Glutamatergic neuron (in vitro differentiated cells): Measurements from ENCODE around the gene RPTOR. TPM values are rescaled to one million over a fixed set of nuclear protein-coding genes. Genes with fewer than 3 reads are reported as not detected.

ENCODE experiments used
- DNase-seq: peaks from one replicate; pipeline ENCODE4 v3.0.0; 2022
- H3K27ac Mint-ChIP-seq: one replicate; pipeline ENCODE4 v1.8.0; 2020; ENCODE audit warnings: mild to moderate bottlenecking, mixed read lengths, inconsistent platforms; ENCODE audit not compliant: unreplicated experiment
- H3K27me3 Mint-ChIP-seq: one replicate; pipeline ENCODE4 v1.8.0; 2020; ENCODE audit warnings: mild to moderate bottlenecking, moderate library complexity, mixed read lengths, inconsistent platforms; ENCODE audit not compliant: unreplicated experiment
- H3K36me3 Mint-ChIP-seq: one replicate; pipeline ENCODE4 v1.8.0; 2020; ENCODE audit warnings: mild to moderate bottlenecking, mixed read lengths, inconsistent platforms; ENCODE audit not compliant: unreplicated experiment
- H3K4me1 Mint-ChIP-seq: one replicate; pipeline ENCODE4 v1.8.0; 2020; ENCODE audit warnings: mild to moderate bottlenecking, low read depth, mixed read lengths, inconsistent platforms; ENCODE audit not compliant: unreplicated experiment
- H3K4me3 Mint-ChIP-seq: one replicate; pipeline ENCODE4 v1.8.0; 2020; ENCODE audit warnings: mild to moderate bottlenecking, mixed read lengths, inconsistent platforms; ENCODE audit not compliant: unreplicated experiment
- H3K9me3 Mint-ChIP-seq: one replicate; pipeline ENCODE4 v1.8.0; 2020; ENCODE audit warnings: mild to moderate bottlenecking, moderate library complexity, mixed read lengths, inconsistent platforms; ENCODE audit not compliant: unreplicated experiment
- CTCF ChIP-seq: fragments of 200-600 bp; sonication (generic); IDR thresholded peaks from one replicate; pipeline ENCODE4 v1.5.0; 2021; ENCODE audit not compliant: partially characterized antibody, unreplicated experiment
- total RNA-seq: library from RNA; stranded (reverse); fragmentation: NEBNext Ultra II Directional; extraction: Animal tissue kit (Norgen Biotek cat#: 25700); gene quantifications from one replicate; pipeline ENCODE4 v1.2.1, GENCODE V29; 2021; ENCODE audit not compliant: unreplicated experiment

Gene RPTOR
- total RNA-seq, 1 donor from 2014 or later, result 39.8 TPM

GRCh38 chr17:80969030-80969673 lies 424.5 kb downstream of the RPTOR start:
- Mint-ChIP-seq H3K27me3 (peaks cover 4% of the 10 kb centered on the region), H3K27ac (no peak overlapping the region), H3K4me1 (peaks cover 2% of the 10 kb centered on the region), H3K9me3 (peaks cover 9% of the 10 kb centered on the region), H3K36me3 (no peaks in the 10 kb centered on the region), H3K4me3 (no peak overlapping the region)
- peak; percentile 12 for DNase-seq
- no peak for TF ChIP-seq CTCF

GRCh38 chr17:80969674-80970043 lies 425.0 kb downstream of the RPTOR start:
- Mint-ChIP-seq H3K27me3 (peaks cover 7% of the 10 kb centered on the region), H3K36me3 (no peaks in the 10 kb centered on the region), H3K4me1 (peaks cover 2% of the 10 kb centered on the region), H3K4me3 (no peak overlapping the region), H3K27ac (no peak overlapping the region), H3K9me3 (peaks cover 9% of the 10 kb centered on the region)
- no peak for TF ChIP-seq CTCF
- DNase-seq, result peak; percentile 11

- Mint-ChIP-seq H3K4me3 (no peak overlapping the region), H3K4me1 (peaks cover 2% of the 10 kb centered on the region), H3K36me3 (no peaks in the 10 kb centered on the region), H3K27ac (no peak overlapping the region), H3K27me3 (peaks cover 9% of the 10 kb centered on the region), H3K9me3 (peaks cover 9% of the 10 kb centered on the region)
- TF ChIP-seq CTCF, result peak; percentile 24
- DNase-seq, result peak; percentile 62
Observed at GRCh38 chr17:80970044-80970761, 425.6 kb downstream of the RPTOR start.

GRCh38 chr17:80970762-80971703 lies 426.4 kb downstream of the RPTOR start:
- Mint-ChIP-seq H3K27me3 (peaks cover 9% of the 10 kb centered on the region), H3K4me3 (no peak overlapping the region), H3K36me3 (no peaks in the 10 kb centered on the region), H3K27ac (no peak overlapping the region), H3K9me3 (peaks cover 6% of the 10 kb centered on the region), H3K4me1 (peaks cover 2% of the 10 kb centered on the region)
- DNase-seq, result peak; percentile 24
- TF ChIP-seq CTCF, result no peak
